ENCODE data around the gene AMD1. TPM values are rescaled to one million over a fixed set of nuclear protein-coding genes. Genes with fewer than 3 reads are reported as not detected.

AMD1 gene
- total RNA-seq, 1 experiment from 2014 or later: 87.6 TPM

- ChIA-PET CTCF (no interaction called here), POLR2A (ENCODE audit: low non-redundant PET) (no interaction called here)
- H3K36me3 ChIP-seq (ENCODE audit: insufficient read depth, low read length, poor library complexity, severe bottlenecking): no peaks in the 10 kb centered on the region
- no TSS peak for BruUV-seq (replicated peaks)
- H3K27me3 ChIP-seq (replicated peaks; ENCODE audit: insufficient read depth, low read depth, low read length, poor library complexity): no peaks in the 10 kb centered on the region
- H3K4me1 ChIP-seq (ENCODE audit: insufficient read depth, low read length, poor library complexity, severe bottlenecking): no peaks in the 10 kb centered on the region
- no peak overlapping the region for H3K27ac ChIP-seq (ENCODE audit: low read depth, low read length, poor library complexity, severe bottlenecking)
- intact Hi-C loops (cut with micrococcal nuclease; ENCODE audit: unreplicated experiment): no loop called here
- DNase-seq (ENCODE audit: low spot score): no peak
- no peak for TF ChIP-seq EZH2 (IDR thresholded peaks at IDR 0.05; ENCODE audit: borderline replicate concordance, low read depth, low read length, poor library complexity, severe bottlenecking)
- no peak for TF ChIP-seq CTCF (conservative IDR thresholded peaks at IDR 0.05; ENCODE audit: low read depth, low read length)
- H3K9me3 ChIP-seq (ENCODE audit: low read depth, low read length, poor library complexity, severe bottlenecking): no peaks in the 10 kb centered on the region
- H3K4me3 ChIP-seq (ENCODE audit: low read depth, low read length, poor library complexity, severe bottlenecking): no peak overlapping the region
Measured at GRCh38 chr6:110859335-110859792, 15.2 kb upstream of the AMD1 start.

GRCh38 chr6:110864824-110865223, 9.8 kb upstream of the AMD1 start:
- POLR2A ChIA-PET (ENCODE audit: low non-redundant PET): interaction anchor here (2.6 kb wide), 1 partner anchor 10 kb away, joined by 9 read pairs; the partner anchor contains the start of gene AMD1
- CTCF ChIA-PET: no interaction called here
- no peak overlapping the region for H3K27ac ChIP-seq (ENCODE audit: low read depth, low read length, poor library complexity, severe bottlenecking)

GRCh38 chr6:110874880-110875547, 429 bp downstream of the AMD1 start:
- CTCF ChIA-PET: interaction anchor here (0.6 kb wide), 1 partner anchor 119 kb away, joined by 3 read pairs; no protein-coding TSS in a partner anchor

More at GRCh38 chr6:110864824-110865223, 9.8 kb upstream of the AMD1 start:
- no peaks in the 10 kb centered on the region for H3K27me3 ChIP-seq (replicated peaks; ENCODE audit: insufficient read depth, low read depth, low read length, poor library complexity)
- H3K36me3 ChIP-seq (ENCODE audit: insufficient read depth, low read length, poor library complexity, severe bottlenecking): no peaks in the 10 kb centered on the region
- H3K4me1 ChIP-seq (ENCODE audit: insufficient read depth, low read length, poor library complexity, severe bottlenecking): peaks cover 7% of the 10 kb centered on the region
- TF ChIP-seq EZH2 (IDR thresholded peaks at IDR 0.05; ENCODE audit: borderline replicate concordance, low read depth, low read length, poor library complexity, severe bottlenecking) (no peak), CTCF (conservative IDR thresholded peaks at IDR 0.05; ENCODE audit: low read depth, low read length) (no peak)
- intact Hi-C loops (cut with micrococcal nuclease; ENCODE audit: unreplicated experiment): no loop called here
- no peak overlapping the region for H3K4me3 ChIP-seq (ENCODE audit: low read depth, low read length, poor library complexity, severe bottlenecking)
- no peaks in the 10 kb centered on the region for H3K9me3 ChIP-seq (ENCODE audit: low read depth, low read length, poor library complexity, severe bottlenecking)
- DNase-seq (ENCODE audit: low spot score): peak; percentile 33
- BruUV-seq (replicated peaks): no TSS peak

More at GRCh38 chr6:110874880-110875547, 429 bp downstream of the AMD1 start:
- BruUV-seq (replicated peaks): TSS peak; percentile 69
- Histone ChIP-seq H3K4me3 (ENCODE audit: low read depth, low read length, poor library complexity, severe bottlenecking) (peak overlapping the region; percentile 96), H3K36me3 (ENCODE audit: insufficient read depth, low read length, poor library complexity, severe bottlenecking) (no peaks in the 10 kb centered on the region), H3K27me3 (replicated peaks; ENCODE audit: insufficient read depth, low read depth, low read length, poor library complexity) (no peaks in the 10 kb centered on the region), H3K4me1 (ENCODE audit: insufficient read depth, low read length, poor library complexity, severe bottlenecking) (peaks cover 31% of the 10 kb centered on the region), H3K27ac (ENCODE audit: low read depth, low read length, poor library complexity, severe bottlenecking) (peak overlapping the region; percentile 92), H3K9me3 (ENCODE audit: low read depth, low read length, poor library complexity, severe bottlenecking) (no peaks in the 10 kb centered on the region)
- intact Hi-C loops (cut with micrococcal nuclease; ENCODE audit: unreplicated experiment): loop anchor here (5.0 kb wide), 1 partner anchor 348 kb away; no protein-coding TSS in a partner anchor
- TF ChIP-seq CTCF (conservative IDR thresholded peaks at IDR 0.05; ENCODE audit: low read depth, low read length): no peak
- no peak for TF ChIP-seq EZH2 (IDR thresholded peaks at IDR 0.05; ENCODE audit: borderline replicate concordance, low read depth, low read length, poor library complexity, severe bottlenecking)
- POLR2A ChIA-PET (ENCODE audit: low non-redundant PET): interaction anchor here (0.5 to 1.9 kb wide), 4 partner anchors 9 to 1063 kb away, joined by 3 to 32 read pairs (median 6); partner anchors contain the start of gene CDK19
- peak; percentile 48 for DNase-seq (ENCODE audit: low spot score)
